ENCODE data around the gene UQCC3. TPM values are rescaled to one million over a fixed set of nuclear protein-coding genes. Genes with fewer than 3 reads are reported as not detected.
A peak's percentile ranks its signal among the peaks of the same experiment; 100 is the strongest.

UQCC3 gene
- total and polyA plus RNA-seq, 9 of the 15 experiments (the other 6 are each of a cell fraction or from before 2014, with no cell fraction given) = 3.3 to 44.3 (median 8.0) TPM

GRCh38 chr11:62705880-62706849 is 34.7 kb downstream of the UQCC3 start (continued):
- TF ChIP-seq BCLAF1 (IDR thresholded peaks at IDR 0.05; ENCODE audit: borderline replicate concordance in 1 of 2, control insufficient read depth in 1 of 2, low read depth in 2 of 2, low read length in 1 of 2) (no peak), THAP12 (CRISPR knock-in tag; IDR thresholded peaks at IDR 0.05) (no peak), PTTG1 (tag; IDR thresholded peaks at IDR 0.05; ENCODE audit: low read depth) (no peak), BRF1 (IDR thresholded peaks at IDR 0.05; ENCODE audit: borderline replicate concordance, extremely low read depth, insufficient read length) (no peak), E2F6 (IDR thresholded peaks at IDR 0.05; ENCODE audit: borderline replicate concordance in 1 of 2, extremely low read depth in 1 of 2, insufficient read depth in 1 of 2, insufficient read length in 1 of 2, low read depth in 1 of 2, low read length in 1 of 2, poor library complexity in 1 of 2, severe bottlenecking in 1 of 2) (peak; percentile 26 to 43), MEF2A (IDR thresholded peaks at IDR 0.05; ENCODE audit: control insufficient read depth, low read depth, low read length) (no peak), ETS1 (conservative IDR thresholded peaks at IDR 0.05; ENCODE audit: control insufficient read depth, low read depth, low read length) (peak; percentile 73; the same call in 1 of the 2 replicates), ZBTB5 (IDR thresholded peaks at IDR 0.05) (no peak), ATF6 (CRISPR knock-in tag; IDR thresholded peaks at IDR 0.05) (peak; percentile 76; the same call in 1 of the 2 replicates), ARHGAP35 (IDR thresholded peaks at IDR 0.05; ENCODE audit: partially characterized antibody) (no peak)
